ENCODE data around the gene GRM3. TPM values are rescaled to one million over a fixed set of nuclear protein-coding genes. Genes with fewer than 3 reads are reported as not detected.

Gene GRM3
- total RNA-seq, 4 donors from 2014 or later, result not detected

DNA sequence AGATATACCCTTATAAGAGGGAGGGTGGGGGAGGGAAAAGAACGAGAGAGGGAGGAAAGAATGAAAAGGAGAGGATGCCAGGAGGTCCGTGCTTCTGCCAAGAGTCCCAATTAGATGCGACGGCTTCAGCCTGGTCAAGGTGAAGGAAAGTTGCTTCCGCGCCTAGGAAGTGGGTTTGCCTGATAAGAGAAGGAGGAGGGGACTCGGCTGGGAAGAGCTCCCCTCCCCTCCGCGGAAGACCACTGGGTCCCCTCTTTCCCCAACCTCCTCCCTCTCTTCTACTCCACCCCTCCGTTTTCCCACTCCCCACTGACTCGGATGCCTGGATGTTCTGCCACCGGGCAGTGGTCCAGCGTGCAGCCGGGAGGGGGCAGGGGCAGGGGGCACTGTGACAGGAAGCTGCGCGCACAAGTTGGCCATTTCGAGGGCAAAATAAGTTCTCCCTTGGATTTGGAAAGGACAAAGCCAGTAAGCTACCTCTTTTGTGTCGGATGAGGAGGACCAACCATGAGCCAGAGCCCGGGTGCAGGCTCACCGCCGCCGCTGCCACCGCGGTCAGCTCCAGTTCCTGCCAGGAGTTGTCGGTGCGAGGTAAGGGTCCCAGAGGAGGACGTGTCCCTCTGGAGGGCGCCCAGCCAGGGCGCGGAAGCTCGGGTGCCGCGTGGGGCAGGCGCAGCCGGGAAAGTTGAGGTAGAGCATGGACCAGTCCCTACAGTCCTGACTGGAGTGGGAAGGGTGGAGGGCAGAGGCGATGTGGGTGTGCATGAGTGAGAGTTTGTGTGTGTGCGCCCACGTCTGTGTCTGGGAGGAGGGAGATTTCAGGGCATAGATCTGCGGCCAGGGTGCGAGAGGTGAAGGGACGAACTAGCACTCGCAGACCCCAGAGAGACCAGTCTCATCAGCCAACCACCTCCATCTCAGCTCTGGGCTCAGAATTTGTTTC lies 844 bp downstream of the GRM3 start:
- Histone ChIP-seq H3K4me3 (peak overlapping the region; percentile 24 to 46 (median 32)), H3K4me1 (peaks cover 9 to 21% (median 21%) of the 10 kb centered on the region in 4 donors), H3K9me3 (no peaks in the 10 kb centered on the region), H3K27ac (replicated peaks in 1 of 4) (no peak overlapping the region), H3K36me3 (no peaks in the 10 kb centered on the region), H3K27me3 (peaks cover 0 to 42% (median 6%) of the 10 kb centered on the region in 4 donors)
- TF ChIP-seq POLR2A (IDR thresholded peaks at IDR 0.05; ENCODE audit: low read depth) (no peak), POLR2AphosphoS5 (IDR thresholded peaks at IDR 0.05) (no peak)
- intact Hi-C loops (cut with DNase I), result no loop called here
- no peak for DNase-seq (ENCODE audit: extremely low spot score)
- 2% methylated on average over 39 of the region's 42 CpGs for WGBS

DNA sequence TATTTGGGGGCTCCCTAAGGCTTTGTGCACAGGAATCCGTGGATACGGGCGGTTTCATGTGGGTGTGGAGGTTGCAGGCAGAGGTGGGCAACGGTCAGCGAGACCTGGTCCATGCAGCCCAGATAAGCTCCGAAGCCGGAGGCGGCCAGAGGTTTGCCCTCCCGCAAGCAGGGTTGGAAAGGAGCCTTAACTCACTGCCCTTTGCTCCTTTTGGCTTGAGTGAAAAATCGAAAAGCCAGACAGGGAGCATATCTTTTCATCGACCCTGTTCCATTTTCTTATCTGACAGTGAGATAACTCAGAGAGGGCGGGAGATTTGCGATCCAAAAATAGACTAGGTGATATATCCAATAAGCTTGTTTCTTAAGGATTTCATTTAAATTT lies 1.5 kb downstream of the GRM3 start:
- no peak for DNase-seq (ENCODE audit: extremely low spot score)
- H3K27ac ChIP-seq (replicated peaks in 1 of 4), result no peak overlapping the region
- TF ChIP-seq CTCF (IDR thresholded peaks at IDR 0.05) (no peak), POLR2AphosphoS5 (IDR thresholded peaks at IDR 0.05) (no peak), EP300 (IDR thresholded peaks at IDR 0.05) (no peak), POLR2A (IDR thresholded peaks at IDR 0.05; ENCODE audit: low read depth) (no peak)
- H3K36me3 ChIP-seq, result no peaks in the 10 kb centered on the region
- H3K4me1 ChIP-seq, result peaks cover 9 to 21% (median 21%) of the 10 kb centered on the region in 4 donors
- no peaks in the 10 kb centered on the region for H3K9me3 ChIP-seq
- no peak overlapping the region for H3K4me3 ChIP-seq
- intact Hi-C loops (cut with DNase I), result no loop called here
- WGBS, result 27% methylated on average over 9 of the region's 13 CpGs
- peaks cover 0 to 40% (median 6%) of the 10 kb centered on the region in 4 donors for H3K27me3 ChIP-seq

- Histone ChIP-seq H3K36me3 (no peaks in the 10 kb centered on the region), H3K4me3 (no peak overlapping the region), H3K4me1 (peaks cover 9 to 21% (median 21%) of the 10 kb centered on the region in 4 donors), H3K27me3 (peaks cover 0 to 40% (median 6%) of the 10 kb centered on the region in 4 donors), H3K27ac (replicated peaks in 1 of 4) (no peak overlapping the region), H3K9me3 (no peaks in the 10 kb centered on the region)
- intact Hi-C loops (cut with DNase I), result no loop called here
- TF ChIP-seq EP300 (IDR thresholded peaks at IDR 0.05), result no peak
- no peak for TF ChIP-seq POLR2AphosphoS5 (IDR thresholded peaks at IDR 0.05)
- TF ChIP-seq CTCF (IDR thresholded peaks at IDR 0.05), result no peak
- TF ChIP-seq POLR2A (IDR thresholded peaks at IDR 0.05; ENCODE audit: low read depth), result no peak
- no peak for DNase-seq (ENCODE audit: extremely low spot score)
- WGBS, result 47% methylated on average over 2 of the region's 2 CpGs
These were observed 2.1 kb downstream of the GRM3 start for GRCh38 chr7:86645676-86646276.

DNA sequence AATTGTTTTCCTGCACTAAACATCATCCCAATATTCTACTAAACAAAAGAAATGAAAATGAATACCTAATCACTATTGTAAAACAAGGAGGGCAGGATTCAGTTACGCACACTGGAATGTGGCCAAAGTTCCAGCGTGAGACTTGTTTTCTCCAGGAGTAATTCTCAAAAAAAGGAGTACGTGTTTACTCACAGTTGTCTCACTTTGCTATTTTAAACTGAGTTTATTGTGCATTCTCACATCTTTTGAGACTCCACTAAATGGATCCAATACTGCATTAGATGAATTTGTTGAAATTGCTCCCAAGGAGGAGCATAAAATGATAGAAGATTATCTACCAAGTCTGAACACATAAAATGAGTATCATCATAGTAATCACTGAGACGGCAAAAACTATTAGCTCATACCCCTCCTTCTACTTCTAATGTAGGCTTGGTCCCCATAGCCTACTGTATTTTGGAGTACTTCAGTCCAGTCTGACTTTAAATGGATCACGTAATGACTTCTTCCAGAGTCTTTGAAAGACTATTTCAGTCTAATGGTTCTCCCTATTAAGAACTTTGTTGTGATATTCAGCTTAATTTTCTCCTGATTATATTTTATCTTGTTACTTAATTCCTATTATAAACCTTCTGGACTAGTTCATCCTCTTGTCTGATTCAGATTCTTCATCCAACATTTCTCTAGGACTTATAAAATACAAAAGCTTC lies 3.8 kb downstream of the GRM3 start:
- no peak overlapping the region for H3K4me3 ChIP-seq
- H3K4me1 ChIP-seq, result peaks cover 9 to 21% (median 21%) of the 10 kb centered on the region in 4 donors
- intact Hi-C loops (cut with DNase I), result no loop called here
- DNase-seq (ENCODE audit: extremely low spot score), result no peak
- WGBS, result 78% methylated on average over 5 of the region's 5 CpGs
- H3K27ac ChIP-seq (replicated peaks in 1 of 4), result no peak overlapping the region
- no peaks in the 10 kb centered on the region for H3K9me3 ChIP-seq
- TF ChIP-seq EP300 (IDR thresholded peaks at IDR 0.05) (no peak), POLR2AphosphoS5 (IDR thresholded peaks at IDR 0.05) (no peak), CTCF (IDR thresholded peaks at IDR 0.05) (no peak)
- peaks cover 0 to 24% (median 6%) of the 10 kb centered on the region in 4 donors for H3K27me3 ChIP-seq
- H3K36me3 ChIP-seq, result no peaks in the 10 kb centered on the region

DNA sequence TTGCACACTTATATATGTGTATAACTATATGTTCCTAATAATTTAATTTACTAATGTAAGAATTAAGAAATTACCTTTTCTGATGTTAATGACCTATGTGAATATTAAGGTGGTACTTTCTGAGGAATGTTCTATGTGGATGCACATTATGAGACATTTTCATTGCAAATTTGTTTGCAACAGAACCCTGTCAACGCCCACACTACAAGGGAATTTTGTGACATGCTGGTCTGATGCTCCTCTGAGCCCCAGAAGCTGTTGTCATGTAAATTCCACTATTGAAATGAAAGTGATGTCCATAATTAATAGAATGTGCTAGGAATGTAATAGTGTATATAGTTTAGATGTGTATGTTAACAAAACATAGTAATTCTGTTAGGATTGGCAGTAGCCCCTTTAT lies 4.5 kb downstream of the GRM3 start:
- no peak for DNase-seq (ENCODE audit: extremely low spot score)
- WGBS, result 80% methylated on average over 1 of the region's 1 CpG
- peaks cover 0 to 22% (median 6%) of the 10 kb centered on the region in 4 donors for H3K27me3 ChIP-seq
- TF ChIP-seq POLR2AphosphoS5 (IDR thresholded peaks at IDR 0.05) (no peak), POLR2A (IDR thresholded peaks at IDR 0.05; ENCODE audit: low read depth) (no peak), EP300 (IDR thresholded peaks at IDR 0.05) (no peak), CTCF (IDR thresholded peaks at IDR 0.05) (no peak)
- no peak overlapping the region for H3K27ac ChIP-seq (replicated peaks in 1 of 4)
- H3K36me3 ChIP-seq, result no peaks in the 10 kb centered on the region
- peaks cover 8 to 21% (median 21%) of the 10 kb centered on the region in 4 donors for H3K4me1 ChIP-seq
- intact Hi-C loops (cut with DNase I), result no loop called here
- no peak overlapping the region for H3K4me3 ChIP-seq
- no peaks in the 10 kb centered on the region for H3K9me3 ChIP-seq

Data from esophagus muscularis mucosa (tissue), 4 donors.